Neural progenitor cell (in vitro differentiated cells): ENCODE data around the gene UBTD2.

Experiments
- EZH2phosphoT487 ChIP-seq: fragments of 200-600 bp; sonication (generic); IDR thresholded peaks from 2 replicates; pipeline ENCODE4 v1.6.1; 2017; ENCODE audit warnings: antibody characterized with exemption
- TF ChIP-seq, protein P1 (sequence below): fragments of 200-600 bp; sonication (generic); IDR thresholded peaks from 2 replicates; pipeline ENCODE4 v1.5.1; 2017; ENCODE audit warnings: antibody characterized with exemption, mild to moderate bottlenecking

DNA sequence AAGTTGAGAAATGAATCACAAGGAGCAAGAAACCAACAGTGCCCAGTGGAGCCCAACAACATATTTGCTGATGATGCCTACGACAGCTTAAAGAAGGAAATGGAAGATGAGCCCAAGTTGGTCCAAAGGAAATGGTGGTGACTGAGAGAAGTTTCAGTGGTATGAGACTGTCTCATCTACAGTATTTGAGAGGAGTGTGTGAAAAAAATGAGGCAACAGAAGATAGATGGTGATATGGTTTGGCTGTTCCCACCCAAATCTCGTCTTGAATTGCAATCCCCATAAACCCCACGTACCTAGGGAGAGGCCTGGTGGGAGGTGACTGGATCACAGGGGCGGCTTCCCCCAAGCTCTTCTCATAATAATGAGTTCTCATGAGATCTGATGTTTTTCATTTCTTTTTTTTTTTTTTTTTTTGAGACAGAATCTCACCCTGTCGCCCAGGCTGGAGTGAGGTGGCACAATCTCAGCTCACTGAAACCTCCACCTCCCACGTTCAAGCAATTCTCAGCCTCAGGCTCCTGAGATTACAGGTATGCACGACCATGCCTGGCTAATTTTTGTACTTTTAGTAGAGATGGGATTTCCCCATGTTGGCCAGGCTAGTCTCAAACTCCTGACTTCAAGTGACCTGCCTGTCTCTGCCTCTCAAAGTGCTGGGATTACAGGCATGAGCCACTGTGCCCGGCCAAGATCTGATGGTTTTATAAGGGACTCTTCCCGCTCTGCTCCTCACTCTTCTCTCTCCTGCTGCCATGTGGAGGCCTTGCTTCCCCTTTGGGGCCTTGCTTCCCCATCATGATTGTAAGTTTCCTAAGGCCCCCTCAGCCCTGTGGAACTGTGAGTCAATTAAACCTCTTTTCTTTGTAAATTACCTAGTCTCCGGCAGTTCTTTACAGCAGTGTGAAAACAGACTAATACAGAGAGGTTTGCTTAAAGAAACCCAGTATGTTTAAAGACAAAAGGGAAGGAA, 59.4 kb downstream of the UBTD2 start:
- TF ChIP-seq, protein P1, sequence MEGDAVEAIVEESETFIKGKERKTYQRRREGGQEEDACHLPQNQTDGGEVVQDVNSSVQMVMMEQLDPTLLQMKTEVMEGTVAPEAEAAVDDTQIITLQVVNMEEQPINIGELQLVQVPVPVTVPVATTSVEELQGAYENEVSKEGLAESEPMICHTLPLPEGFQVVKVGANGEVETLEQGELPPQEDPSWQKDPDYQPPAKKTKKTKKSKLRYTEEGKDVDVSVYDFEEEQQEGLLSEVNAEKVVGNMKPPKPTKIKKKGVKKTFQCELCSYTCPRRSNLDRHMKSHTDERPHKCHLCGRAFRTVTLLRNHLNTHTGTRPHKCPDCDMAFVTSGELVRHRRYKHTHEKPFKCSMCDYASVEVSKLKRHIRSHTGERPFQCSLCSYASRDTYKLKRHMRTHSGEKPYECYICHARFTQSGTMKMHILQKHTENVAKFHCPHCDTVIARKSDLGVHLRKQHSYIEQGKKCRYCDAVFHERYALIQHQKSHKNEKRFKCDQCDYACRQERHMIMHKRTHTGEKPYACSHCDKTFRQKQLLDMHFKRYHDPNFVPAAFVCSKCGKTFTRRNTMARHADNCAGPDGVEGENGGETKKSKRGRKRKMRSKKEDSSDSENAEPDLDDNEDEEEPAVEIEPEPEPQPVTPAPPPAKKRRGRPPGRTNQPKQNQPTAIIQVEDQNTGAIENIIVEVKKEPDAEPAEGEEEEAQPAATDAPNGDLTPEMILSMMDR = no peak
- no peak for TF ChIP-seq EZH2phosphoT487
